LoVo (cell line): ENCODE results near the gene NTM.
"Not testable (repeated sequence)": the region's sequence is repeated elsewhere in the genome, so short reads cannot be mapped to it uniquely, and the experiment has no call there.

Experiments used
- DNase-seq: peaks from one replicate; pipeline ENCODE4 v3.0.0-alpha.2; 2016; ENCODE audit warnings: low spot score

The NTM gene

DNA sequence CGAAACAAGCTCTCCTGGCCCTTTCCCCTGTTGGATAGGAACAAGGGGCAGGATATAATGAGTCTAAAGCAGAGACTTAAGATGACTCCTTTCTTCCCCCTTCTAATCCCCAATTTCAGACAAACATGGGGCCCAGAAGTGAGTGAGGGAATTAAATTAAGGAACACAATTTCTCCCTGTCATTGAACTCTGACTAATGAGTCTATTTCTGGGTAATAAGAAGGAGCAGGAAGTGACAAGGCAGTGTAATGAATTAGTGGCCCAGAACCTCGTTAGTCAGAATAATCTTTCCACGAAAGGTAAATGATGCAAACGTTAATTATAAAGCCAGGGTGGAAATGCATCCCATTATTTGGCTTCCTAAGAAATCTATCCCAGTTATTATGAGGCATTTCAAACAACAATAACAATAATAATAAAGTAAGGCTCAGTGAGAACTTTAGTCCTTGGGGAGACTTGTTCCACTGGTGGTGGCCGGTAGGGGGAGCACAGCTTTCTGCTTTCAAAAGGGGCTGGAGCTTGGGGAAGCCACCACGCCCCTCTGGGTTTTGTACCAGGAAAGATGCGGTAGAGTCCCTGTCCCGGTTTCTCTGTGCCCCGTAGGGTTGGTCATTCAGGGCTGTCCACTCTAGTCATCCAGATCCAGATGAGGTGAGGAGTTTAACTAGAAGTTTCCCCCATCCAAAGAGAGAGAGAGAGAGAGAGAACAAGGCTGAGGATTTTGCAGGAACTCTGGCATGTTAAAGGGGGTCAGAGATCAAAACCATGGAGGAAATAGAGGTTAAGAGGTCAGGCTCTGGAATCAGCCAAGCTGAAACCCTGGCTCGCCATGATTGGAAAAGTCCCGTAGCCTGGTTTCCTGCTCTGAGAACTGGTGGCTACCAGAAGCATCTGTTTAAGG lies 298.3 kb downstream of the NTM start:
- DNase-seq: peak; percentile 49

DNA sequence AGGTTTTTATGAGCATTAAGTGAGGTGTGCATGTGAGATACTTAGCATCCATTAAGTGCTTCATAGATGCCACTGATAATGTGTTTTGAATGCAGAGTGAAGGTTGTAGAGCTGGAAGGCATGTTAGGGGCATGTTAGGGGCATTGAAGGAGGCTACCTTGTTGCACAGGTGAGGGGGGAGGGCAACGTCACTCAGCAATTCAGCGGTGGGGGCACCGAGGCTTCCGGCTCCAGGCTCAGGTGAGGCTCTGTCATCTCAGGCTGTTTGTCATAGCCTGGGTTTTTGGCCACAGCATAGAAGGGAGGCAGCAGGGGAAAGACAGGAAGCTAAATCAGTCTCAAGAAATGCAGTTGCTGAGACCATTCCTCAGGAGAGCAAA lies 299.0 kb downstream of the NTM start:
- DNase-seq: no peak

DNA sequence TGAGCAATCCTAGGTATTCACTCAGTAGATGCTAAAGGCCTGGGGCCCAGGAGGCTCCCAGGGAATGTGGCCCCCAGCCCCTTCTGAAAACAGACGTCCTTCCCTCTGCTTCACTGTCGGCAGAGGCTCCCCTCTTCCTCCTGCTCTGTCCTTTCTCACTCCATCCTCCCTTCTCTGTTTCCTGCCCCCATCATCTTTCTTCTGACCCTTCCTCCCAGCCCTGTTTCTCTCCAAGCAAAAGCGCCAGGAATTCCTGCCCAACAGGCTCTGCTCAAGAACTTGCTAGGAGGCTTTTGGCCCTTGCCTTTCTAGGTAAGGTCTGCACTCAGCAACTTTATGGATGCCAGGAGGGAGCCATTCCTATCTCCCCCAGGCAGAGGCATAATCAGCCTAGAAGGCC lies 300.5 kb downstream of the NTM start:
- DNase-seq: no peak

DNA sequence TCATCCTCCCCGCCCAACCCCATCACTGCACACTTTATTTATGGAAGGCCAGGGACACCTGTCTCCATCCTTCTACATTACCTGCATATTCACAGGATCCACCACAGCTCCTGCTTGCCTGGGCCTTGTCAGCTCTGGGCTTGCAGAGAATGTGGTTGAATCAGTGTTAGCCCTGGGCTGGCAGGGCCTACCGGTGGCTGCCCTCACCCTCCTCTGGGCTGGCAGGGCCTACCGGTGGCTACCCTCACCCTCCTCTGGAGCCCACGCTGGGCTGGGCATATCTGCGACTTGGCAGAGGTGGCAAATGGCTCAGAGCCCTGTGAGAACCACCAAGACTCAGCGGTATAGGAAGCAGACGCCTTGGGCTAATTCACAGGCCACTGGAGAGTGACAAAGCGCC lies 300.9 kb downstream of the NTM start:
- no peak for DNase-seq

DNA sequence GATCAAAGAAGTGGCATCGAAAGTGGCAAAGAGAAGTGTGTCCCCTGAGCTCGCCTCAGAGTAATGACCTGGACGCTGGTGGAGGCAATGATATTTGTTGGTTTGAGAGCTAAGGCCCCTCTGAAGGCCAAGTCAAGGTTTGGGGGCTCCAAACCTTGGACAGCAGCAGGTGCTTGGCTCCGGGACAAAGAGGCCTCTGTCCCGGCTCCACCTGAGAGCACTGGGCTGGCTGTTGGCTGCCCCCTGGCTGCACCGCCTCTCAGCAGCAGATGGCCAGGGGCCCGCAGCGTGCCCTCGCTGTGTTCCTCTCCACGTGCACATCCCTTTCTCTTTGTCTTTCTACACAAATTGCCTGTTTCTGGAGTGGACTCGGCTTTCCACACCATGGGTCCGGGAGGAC lies 301.3 kb downstream of the NTM start:
- no peak for DNase-seq

DNA sequence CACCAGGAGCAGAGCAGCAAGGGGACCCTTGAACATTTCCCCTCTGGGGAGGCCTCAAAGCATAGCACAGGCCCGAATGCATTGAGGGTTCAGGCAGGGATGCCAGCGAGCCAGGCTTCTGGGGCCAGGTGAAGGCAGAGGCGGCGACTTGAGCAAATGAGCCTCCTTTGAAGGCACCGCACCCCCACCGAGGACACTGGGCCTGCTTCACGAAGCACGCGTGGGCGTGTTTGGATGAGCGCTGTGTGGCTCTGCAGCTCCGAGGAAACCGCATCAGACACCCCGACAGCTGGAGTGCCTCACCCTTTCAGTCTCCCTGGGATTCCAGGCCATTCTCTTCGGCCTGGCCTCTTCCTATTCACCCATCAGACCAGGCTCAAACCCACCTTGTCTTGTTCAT lies 301.8 kb downstream of the NTM start:
- DNase-seq: no peak

DNA sequence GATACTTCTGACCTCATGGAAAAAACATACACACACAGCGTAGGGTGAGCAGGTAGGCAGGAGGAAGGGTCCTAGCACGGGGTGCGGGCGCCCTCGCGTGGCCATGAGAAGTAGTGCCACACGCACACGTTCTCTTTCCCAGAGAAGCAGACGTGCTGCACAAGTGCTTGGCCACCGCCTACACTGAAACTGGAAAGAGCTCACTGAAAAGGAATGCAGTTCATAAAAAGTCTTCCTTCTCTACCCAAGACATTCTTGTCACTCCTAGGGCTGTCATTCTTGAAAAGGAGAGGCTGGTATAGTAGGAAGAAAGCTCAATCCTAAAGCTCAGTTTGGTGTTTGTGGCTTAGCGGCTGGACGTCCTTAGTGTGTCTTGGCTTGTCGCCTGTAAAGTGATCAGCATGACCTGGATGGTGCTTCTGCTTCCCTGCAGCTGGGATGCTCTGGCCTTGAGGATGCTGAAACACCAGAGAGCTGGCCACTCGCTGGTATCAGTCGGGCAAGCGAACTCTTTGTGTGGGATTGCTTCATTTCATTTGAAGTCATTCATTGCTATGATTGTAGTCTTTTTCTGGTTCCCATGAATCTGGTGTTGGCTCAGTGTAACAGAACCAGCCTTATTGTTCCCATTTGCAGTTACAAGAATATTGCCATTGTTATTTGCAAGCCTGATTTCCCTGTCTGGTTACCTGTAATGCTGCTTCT lies 303.8 kb downstream of the NTM start:
- DNase-seq: peak; percentile 46

DNA sequence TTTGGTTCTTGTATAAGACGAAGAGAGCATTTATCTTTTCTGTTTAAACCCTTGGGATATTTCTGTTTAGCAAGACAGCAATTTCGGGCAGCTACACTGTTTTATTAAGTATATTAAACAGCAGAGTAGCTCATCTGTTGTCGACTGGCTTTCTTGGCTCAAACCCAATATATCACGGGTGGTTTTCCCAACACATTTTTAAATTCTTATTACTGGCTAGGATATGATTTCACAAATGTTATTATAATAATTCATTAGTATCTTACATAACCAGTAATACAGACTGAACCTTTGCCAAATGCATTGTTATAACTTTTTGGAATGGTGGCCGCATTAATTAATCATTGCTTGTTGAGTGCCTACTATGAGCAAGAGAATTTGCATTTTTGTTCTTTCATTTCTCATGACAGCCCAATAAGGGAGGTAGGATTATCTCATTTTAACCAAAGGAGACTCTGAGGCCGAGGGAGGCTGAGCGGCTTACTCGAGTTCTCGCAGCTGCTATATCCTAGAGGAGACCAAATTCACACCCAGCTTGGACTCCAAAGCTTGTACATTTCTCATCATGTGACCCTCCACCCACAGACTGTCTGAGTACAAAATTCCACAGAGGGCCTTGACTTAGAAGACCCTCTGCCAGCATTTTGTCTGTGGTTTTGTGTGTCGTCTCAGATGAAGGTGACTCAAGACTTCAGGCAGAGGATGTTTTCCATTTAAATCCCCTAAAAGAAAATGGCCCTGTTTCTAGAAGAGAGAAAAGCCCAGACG lies 304.9 kb downstream of the NTM start:
- no peak for DNase-seq

DNA sequence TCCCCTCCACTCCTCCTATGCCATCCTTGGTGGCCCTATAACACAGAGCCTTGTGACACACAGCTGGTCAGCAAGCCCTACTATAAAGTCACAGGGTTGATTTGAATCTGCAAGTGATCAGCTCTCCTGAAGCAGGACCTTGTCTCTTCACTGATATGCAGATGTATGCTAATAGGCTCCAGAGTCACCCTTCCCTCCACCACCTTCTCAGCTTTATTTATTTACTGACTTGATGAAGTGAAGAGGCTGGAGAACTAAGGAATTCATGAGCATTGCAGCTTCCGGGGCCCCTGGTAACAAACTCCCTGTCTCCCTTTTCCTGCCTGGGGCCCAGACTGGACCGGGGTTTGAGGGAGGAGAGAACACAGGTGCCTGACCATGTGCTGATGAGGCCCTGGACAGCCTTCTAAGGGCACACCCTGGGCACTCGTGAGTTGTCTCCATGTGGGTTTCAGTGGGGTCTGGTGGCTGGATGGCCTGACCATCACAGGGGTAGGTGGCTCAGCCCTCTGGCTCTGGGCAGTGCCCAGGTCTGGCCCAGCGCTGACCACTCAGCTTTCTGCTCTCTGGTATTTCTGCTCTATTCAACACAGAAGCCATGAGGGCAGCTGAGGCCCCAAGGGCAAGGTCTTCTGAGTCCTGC lies 307.5 kb downstream of the NTM start:
- no peak for DNase-seq

DNA sequence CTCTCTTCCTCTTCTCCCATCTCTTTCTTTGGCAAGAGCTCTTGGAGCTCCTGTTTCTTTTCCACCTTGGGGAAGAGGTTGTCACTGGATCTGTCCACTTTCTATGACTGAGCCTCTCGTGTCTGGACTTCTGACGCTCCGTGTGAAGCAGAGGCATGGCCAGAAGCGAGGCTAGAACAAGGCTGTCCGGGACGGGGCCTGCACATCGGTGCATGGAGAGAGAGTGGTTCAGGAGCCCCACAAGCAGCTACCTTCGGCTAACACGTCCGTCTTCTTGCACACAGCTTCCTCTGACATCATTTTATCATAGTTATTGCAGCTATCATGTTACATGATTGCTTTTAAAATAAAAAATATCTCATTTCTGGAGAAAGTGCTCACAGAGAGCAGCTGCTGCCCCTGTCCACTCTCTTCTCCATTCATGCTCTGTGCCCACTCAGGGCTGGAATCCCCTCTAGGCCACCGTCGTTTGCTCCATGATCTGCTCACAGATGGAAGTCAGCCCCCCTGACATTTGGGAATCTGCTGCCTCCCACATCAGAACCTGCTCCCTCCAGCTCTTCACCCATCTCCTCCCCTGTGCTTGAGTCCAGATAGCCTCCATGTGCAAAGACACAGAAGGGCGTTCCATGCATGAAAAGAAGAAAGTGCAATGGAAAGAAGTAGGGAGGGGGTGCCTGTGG lies 308.4 kb downstream of the NTM start:
- DNase-seq: no peak

DNA sequence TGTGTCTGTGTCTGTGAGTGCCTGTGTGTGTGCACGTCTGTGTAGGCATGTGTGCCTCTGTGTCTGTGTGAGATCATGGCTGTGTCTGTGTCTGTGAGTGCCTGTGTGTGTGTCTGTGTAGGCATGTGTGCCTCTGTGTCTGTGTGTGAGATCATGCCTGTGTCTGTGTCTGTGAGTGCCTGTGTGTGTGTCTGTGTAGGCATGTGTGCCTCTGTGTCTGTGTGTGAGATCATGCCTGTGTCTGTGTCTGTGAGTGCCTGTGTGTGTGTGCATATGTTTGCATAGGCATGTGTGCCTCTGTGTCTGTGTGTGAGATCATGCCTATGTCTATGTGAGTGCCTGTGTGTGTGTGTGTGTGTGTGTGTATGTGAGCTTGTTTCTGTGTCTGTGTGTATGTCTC lies 310.0 kb downstream of the NTM start:
- DNase-seq: not testable (repeated sequence)

DNA sequence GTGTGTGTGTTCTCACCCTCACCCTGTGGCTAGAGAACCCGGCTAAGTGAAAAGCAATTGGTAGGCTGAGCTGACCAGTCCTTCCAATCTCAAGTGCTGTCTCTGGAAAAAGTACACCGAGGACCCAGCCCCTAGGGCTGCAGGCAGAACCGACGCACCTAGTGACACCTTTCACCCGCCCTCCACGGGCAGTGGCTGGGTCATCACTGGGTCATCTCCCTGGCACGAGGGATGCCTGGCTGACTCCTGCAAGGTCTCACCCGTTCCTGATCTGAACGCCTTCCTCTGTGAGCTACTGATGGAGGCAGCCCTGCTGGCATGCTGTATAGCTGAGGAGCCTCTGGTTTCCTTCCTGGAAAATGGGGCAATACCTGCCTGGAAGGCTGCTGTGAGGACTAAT lies 311.5 kb downstream of the NTM start:
- DNase-seq: no peak

DNA sequence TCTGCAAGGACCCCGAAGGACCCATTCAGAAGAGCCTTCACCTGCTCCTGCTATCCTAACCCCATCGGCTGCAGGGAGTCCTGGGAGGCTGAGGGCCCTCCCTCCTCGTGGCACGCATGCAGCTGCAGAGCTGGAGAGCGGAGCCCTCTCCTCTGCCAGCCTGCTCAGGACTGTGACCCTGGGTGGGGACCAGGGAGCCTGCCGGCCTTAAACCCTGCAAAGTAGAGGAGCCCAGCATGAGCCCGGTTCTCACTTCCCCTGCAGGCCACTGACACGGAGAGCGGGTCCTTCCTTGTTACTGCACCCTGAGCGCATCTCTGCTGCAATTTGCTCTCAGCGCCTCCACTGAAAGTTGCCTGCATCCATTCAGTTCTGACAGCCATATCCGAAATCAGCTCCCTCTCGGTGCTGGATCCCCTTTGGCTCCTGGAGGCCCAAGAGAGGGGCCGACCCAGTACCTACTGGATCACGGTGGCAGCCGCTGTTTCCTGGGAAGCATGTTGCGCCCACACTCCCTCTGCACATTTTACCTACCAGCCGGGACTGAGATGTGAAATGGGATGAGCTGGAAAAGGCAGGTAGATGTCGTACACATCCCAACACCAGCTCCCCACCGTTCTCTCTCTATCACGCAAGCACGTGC lies 312.1 kb downstream of the NTM start:
- DNase-seq: no peak

DNA sequence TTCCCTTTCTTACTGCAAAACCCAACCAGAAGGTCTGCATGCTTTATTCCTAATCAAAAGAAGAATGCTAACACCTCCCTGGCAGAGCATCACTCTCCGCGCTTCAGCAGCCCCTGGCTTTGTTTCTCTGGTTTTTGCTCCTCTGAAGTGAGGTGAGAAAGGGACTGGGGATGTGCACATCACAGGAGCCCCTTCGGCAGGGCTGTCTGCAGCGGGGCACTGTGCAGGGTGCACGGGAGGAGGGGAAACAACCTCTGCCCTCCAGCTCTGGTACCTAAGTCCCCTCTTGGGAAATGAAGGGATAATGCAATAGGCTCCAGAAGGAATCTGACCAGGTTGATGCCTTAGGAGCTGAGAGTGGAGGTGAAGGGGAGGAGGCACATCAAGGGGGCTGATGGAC lies 312.7 kb downstream of the NTM start:
- no peak for DNase-seq

DNA sequence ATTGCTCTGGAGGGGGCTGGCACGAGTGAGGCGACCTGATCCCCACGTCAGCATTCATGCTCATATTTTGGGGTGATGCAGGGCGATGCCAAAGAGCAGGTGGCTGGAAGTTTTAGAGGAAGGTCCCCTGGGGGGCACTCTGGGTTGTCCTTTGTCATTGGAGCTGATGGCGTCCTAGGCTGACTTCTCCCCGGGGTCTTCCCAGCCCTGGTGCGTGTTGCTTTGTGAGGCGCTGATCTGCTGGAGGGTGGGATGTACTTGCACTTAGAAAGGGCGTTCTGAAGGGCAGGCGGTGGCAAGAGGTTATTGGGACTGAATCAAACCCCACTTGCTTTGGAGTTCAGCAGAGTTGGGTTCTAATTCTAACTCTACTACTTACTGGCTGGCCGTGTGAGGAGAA lies 313.3 kb downstream of the NTM start:
- DNase-seq: no peak

DNA sequence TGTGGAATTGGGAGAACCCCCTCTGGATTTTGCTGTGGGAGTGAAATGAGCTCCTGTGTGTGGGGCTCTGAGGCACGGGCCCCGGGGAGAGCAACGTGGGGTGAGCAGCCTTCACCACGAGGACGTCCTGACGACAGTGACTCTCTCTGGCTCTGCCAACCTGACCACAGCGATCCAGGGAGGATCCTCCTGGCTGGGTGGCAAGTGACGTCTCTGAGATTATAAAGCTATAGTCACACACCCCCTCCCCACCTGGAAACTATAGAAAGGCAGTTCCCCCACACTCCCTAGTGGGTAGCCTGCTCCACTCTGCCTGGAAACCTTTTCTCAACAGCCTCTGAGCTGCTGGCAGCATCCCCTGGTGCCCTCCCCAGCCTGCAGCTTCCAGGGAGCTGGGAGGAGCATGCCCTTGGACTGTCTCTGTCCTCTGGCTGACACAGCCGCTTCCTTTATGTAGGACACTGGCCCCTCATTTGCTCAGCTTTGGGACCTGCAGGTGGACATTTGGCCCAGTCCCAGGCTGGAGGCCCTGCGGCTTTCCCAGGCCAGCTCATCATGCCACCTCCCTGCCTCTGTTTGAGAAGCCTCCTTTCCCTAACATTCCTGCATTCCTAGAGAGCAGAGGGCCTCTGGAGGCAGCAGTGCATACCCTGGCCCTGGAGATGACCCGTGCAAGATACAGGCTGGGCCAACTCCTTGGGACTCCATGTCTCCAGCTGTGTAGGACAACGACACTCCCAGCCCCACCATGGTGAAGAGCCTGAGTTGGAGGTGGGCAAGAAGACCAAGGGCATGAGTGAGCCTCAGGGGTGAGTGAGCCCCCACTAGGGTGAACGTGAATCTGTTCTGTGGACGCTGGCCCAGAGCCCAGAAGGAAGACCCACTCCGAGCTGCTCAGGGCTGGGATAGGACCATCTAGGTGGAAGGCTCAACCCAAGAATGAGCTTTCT lies 314.0 kb downstream of the NTM start:
- DNase-seq: no peak

DNA sequence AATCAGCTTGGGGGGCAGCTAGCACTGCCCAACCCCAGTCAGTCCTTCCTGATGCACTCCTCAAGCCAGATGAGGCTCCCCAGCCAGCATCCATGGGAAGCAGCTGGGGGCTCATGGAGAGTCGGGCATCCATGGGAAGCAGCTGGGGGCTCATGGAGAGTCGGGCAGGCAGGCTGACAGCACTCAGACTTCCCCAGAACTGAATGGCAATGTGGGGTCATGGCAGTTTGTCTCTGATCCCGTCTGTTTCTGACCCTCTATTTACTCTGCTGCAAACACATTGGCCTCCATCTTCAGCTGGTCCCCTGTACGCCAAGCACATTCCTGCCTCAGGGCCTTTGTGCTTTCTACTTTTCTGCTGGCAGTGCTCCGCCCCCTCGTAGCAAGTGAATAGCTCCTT lies 314.8 kb downstream of the NTM start:
- DNase-seq: no peak

DNA sequence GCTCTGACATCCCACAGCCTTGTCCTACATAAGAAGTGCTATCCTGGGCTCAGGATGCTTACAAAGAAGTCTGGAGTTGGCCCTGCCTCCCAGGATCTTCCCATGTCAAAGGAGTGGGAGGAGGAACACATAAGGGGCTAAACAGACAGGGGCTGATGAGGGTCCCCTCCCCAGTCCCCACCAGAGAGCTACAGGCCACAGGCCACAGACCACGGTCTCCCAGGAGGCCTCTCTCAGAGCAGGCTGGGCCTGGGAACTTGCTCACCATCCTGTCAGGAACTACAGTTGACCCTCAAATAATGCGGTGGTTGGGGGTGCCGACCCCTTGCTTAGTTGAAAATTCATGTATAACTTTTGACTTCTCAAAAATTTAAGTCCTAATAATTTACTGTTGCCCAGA lies 315.5 kb downstream of the NTM start:
- no peak for DNase-seq

DNA sequence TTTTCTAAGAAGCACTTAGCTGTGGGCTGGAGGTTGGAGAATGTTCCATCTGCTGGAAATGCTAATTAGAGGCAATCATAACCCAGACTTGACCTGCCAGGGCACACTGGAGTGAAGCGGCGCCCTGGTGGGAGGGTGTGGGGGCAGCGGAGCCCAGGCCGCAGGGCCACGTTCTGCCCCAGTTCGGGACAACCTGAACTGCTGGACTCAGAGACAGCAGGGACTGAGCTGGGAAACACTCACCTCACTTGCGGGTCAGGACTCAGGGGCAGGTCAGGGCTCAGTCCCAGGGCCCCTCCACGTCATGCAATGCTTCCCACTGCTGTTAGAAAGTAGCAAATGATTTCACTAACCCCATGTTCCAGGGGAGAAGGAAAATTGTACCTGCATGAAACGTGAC lies 316.4 kb downstream of the NTM start:
- no peak for DNase-seq
